Karpas-422 (cell line): ENCODE measurements around the gene AKAP12. TPM values are rescaled to one million over a fixed set of nuclear protein-coding genes. Genes with fewer than 3 reads are reported as not detected.
"Not testable (repeated sequence)": the region's sequence is repeated elsewhere in the genome, so short reads cannot be mapped to it uniquely, and the experiment has no call there.

Source experiments
- DNase-seq: peaks from one replicate; pipeline ENCODE4 v3.0.0-alpha.2; 2015
- H2AFZ ChIP-seq: fragments of 200-600 bp; sonication (generic); 2 replicates; pipeline ENCODE4 v1.6.1; 2014; ENCODE audit warnings: antibody characterized with exemption, low read length, mixed read lengths
- H3K27ac ChIP-seq: fragments of 200-600 bp; sonication (generic); 2 replicates; pipeline ENCODE4 v1.5.1; 2014; ENCODE audit warnings: mild to moderate bottlenecking, low read length, moderate library complexity
- H3K27me3 ChIP-seq: fragments of 200-600 bp; sonication (generic); 2 replicates; pipeline ENCODE4 v1.6.1; 2014; ENCODE audit warnings: low read length, mixed read lengths
- H3K36me3 ChIP-seq: fragments of 200-600 bp; sonication (generic); 2 replicates; pipeline ENCODE4 v1.6.1; 2014; ENCODE audit warnings: low read length, mixed read lengths; ENCODE audit not compliant: insufficient read depth
- H3K4me1 ChIP-seq: fragments of 200-600 bp; sonication (generic); 2 replicates; pipeline ENCODE4 v1.6.1; 2014; ENCODE audit warnings: mild to moderate bottlenecking, low read length, mixed read lengths
- H3K4me2 ChIP-seq: fragments of 200-600 bp; sonication (generic); 2 replicates; pipeline ENCODE4 v1.6.1; 2014; ENCODE audit warnings: low read length, low read depth, mild to moderate bottlenecking; ENCODE audit not compliant: poor library complexity, severe bottlenecking
- H3K4me3 ChIP-seq: fragments of 200-600 bp; sonication (generic); 2 replicates; pipeline ENCODE4 v1.5.1; 2014; ENCODE audit warnings: mild to moderate bottlenecking, antibody characterized with exemption, low read length, mixed read lengths
- H3K79me2 ChIP-seq: fragments of 200-600 bp; sonication (generic); 2 replicates; pipeline ENCODE4 v1.6.1; 2014; ENCODE audit warnings: mild to moderate bottlenecking, low read length, mixed read lengths
- H3K9ac ChIP-seq: fragments of 200-600 bp; sonication (generic); 2 replicates; pipeline ENCODE4 v1.6.0; 2014; ENCODE audit warnings: low read length
- H3K9me2 ChIP-seq: fragments of 200-600 bp; sonication (generic), shearing (Covaris generic); replicated peaks from 2 replicates; pipeline ENCODE4 v1.6.0; 2014; ENCODE audit warnings: mild to moderate bottlenecking, low read length, moderate library complexity; ENCODE audit not compliant: insufficient read depth
- H3K9me3 ChIP-seq: fragments of 300-700, 200-600 bp; sonication (generic); 2 replicates; pipeline ENCODE4 v1.6.1; 2014; ENCODE audit warnings: low read length, mixed read lengths
- H4K20me1 ChIP-seq: fragments of 200-600 bp; sonication (generic); 2 replicates; pipeline ENCODE4 v1.6.1; 2014; ENCODE audit warnings: mild to moderate bottlenecking, antibody characterized with exemption, low read length, low read depth; ENCODE audit not compliant: insufficient read depth
- total RNA-seq: library from RNA; depleted of rRNA; stranded (reverse); fragments of >200 nt; shearing (Covaris generic); gene quantifications from 2 replicates; pipeline ENCODE4 v1.2.3, GENCODE V29; 2014; ENCODE audit warnings: low replicate concordance

Gene AKAP12
- total RNA-seq, 1 experiment from 2014 or later = not detected

- peaks cover 9% of the 10 kb centered on the region; the same call in 1 of the 2 replicates for H3K36me3 ChIP-seq
- H2AFZ ChIP-seq = no peak overlapping the region
- DNase-seq = no peak
- no peaks in the 10 kb centered on the region for H3K9me2 ChIP-seq
- peak overlapping the region; percentile 31; the same call in 1 of the 2 replicates for H3K9ac ChIP-seq
- no peaks in the 10 kb centered on the region for H3K27me3 ChIP-seq
- H3K4me3 ChIP-seq = no peak overlapping the region
- H4K20me1 ChIP-seq = peaks cover 46% of the 10 kb centered on the region
- no peaks in the 10 kb centered on the region for H3K9me3 ChIP-seq
- peak overlapping the region; percentile 28 for H3K4me2 ChIP-seq
- H3K4me1 ChIP-seq = peaks cover 57% of the 10 kb centered on the region
- peaks cover 78% of the 10 kb centered on the region for H3K79me2 ChIP-seq
- peak overlapping the region; percentile 15; the same call in 1 of the 2 replicates for H3K27ac ChIP-seq
Measured at GRCh38 chr6:151380848-151381205, 141.1 kb downstream of the AKAP12 start.

GRCh38 chr6:151381722-151382121, 142.0 kb downstream of the AKAP12 start:
- peaks cover 49% of the 10 kb centered on the region for H4K20me1 ChIP-seq
- H3K27ac ChIP-seq = no peak overlapping the region
- H3K4me3 ChIP-seq = no peak overlapping the region
- no peak overlapping the region for H2AFZ ChIP-seq
- peaks cover 11% of the 10 kb centered on the region; the same call in 1 of the 2 replicates for H3K36me3 ChIP-seq
- H3K4me2 ChIP-seq = no peak overlapping the region
- no peak overlapping the region for H3K9ac ChIP-seq
- H3K27me3 ChIP-seq = no peaks in the 10 kb centered on the region
- peaks cover 78% of the 10 kb centered on the region for H3K79me2 ChIP-seq
- no peaks in the 10 kb centered on the region for H3K9me3 ChIP-seq
- DNase-seq = no peak
- H3K4me1 ChIP-seq = peaks cover 48% of the 10 kb centered on the region
- H3K9me2 ChIP-seq = no peaks in the 10 kb centered on the region

DNA sequence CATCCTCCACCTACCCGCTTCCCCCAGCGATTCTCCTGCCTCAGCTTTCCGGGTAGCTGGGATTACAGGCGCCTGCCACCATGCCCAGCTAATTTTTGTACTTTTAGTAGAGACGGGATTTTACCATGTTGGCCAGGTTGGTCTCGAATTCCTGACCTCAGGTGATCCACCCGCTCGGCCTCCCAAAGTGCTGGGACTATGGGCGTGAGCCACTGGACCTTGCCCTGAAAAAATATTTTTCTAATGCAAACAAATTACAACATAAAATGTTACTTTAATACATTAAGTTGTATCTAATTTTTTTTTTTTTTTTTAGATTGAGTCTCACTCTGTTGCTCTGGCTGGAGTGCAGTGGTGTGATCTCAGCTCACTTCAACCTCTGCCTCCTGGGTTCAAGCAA, 142.9 kb downstream of the AKAP12 start:
- Histone ChIP-seq H4K20me1 (peaks cover 55% of the 10 kb centered on the region), H3K36me3 (peaks cover 19% of the 10 kb centered on the region; the same call in 1 of the 2 replicates), H3K4me1 (peaks cover 39% of the 10 kb centered on the region), H3K79me2 (peaks cover 80% of the 10 kb centered on the region)
- not testable (repeated sequence) for H2AFZ ChIP-seq, H3K4me3 ChIP-seq, DNase-seq, H3K9me2 ChIP-seq, H3K9ac ChIP-seq, H3K27ac ChIP-seq, H3K27me3 ChIP-seq, H3K4me2 ChIP-seq, H3K9me3 ChIP-seq

GRCh38 chr6:151384151-151384550, 144.4 kb downstream of the AKAP12 start:
- no peak overlapping the region for H3K4me2 ChIP-seq
- no peak for DNase-seq
- H3K79me2 ChIP-seq = peaks cover 80% of the 10 kb centered on the region
- no peak overlapping the region for H3K4me3 ChIP-seq
- H3K27me3 ChIP-seq = no peaks in the 10 kb centered on the region
- peaks cover 36% of the 10 kb centered on the region for H3K4me1 ChIP-seq
- H4K20me1 ChIP-seq = peaks cover 53% of the 10 kb centered on the region
- H2AFZ ChIP-seq = no peak overlapping the region
- H3K27ac ChIP-seq = no peak overlapping the region
- H3K9me2 ChIP-seq = no peaks in the 10 kb centered on the region
- no peaks in the 10 kb centered on the region for H3K9me3 ChIP-seq
- H3K9ac ChIP-seq = no peak overlapping the region
- H3K36me3 ChIP-seq = peaks cover 25% of the 10 kb centered on the region; the same call in 1 of the 2 replicates

- peaks cover 30% of the 10 kb centered on the region for H3K4me1 ChIP-seq
- no peak for DNase-seq
- peaks cover 25% of the 10 kb centered on the region; the same call in 1 of the 2 replicates for H3K36me3 ChIP-seq
- H3K9me3 ChIP-seq = no peaks in the 10 kb centered on the region
- H3K9ac ChIP-seq = no peak overlapping the region
- peaks cover 78% of the 10 kb centered on the region for H3K79me2 ChIP-seq
- H3K4me3 ChIP-seq = no peak overlapping the region
- no peak overlapping the region for H3K4me2 ChIP-seq
- H2AFZ ChIP-seq = no peak overlapping the region
- no peak overlapping the region for H3K27ac ChIP-seq
- H3K9me2 ChIP-seq = no peaks in the 10 kb centered on the region
- no peaks in the 10 kb centered on the region for H3K27me3 ChIP-seq
- peaks cover 48% of the 10 kb centered on the region for H4K20me1 ChIP-seq
Measured at GRCh38 chr6:151385177-151385576, 145.4 kb downstream of the AKAP12 start.

GRCh38 chr6:151387175-151387970, 147.6 kb downstream of the AKAP12 start:
- H3K79me2 ChIP-seq = peaks cover 75% of the 10 kb centered on the region
- peaks cover 19% of the 10 kb centered on the region for H3K4me1 ChIP-seq
- H3K27ac ChIP-seq = no peak overlapping the region

GRCh38 chr6:151388236-151388635, 148.5 kb downstream of the AKAP12 start:
- no peak overlapping the region for H3K4me2 ChIP-seq
- H3K36me3 ChIP-seq = peaks cover 26% of the 10 kb centered on the region; the same call in 1 of the 2 replicates
- H3K4me1 ChIP-seq = peaks cover 28% of the 10 kb centered on the region
- no peaks in the 10 kb centered on the region for H3K27me3 ChIP-seq
- H3K27ac ChIP-seq = no peak overlapping the region
- H3K9me2 ChIP-seq = no peaks in the 10 kb centered on the region
- H3K79me2 ChIP-seq = peaks cover 81% of the 10 kb centered on the region
- no peak overlapping the region for H3K4me3 ChIP-seq
- H3K9ac ChIP-seq = no peak overlapping the region
- H2AFZ ChIP-seq = no peak overlapping the region
- H4K20me1 ChIP-seq = peaks cover 48% of the 10 kb centered on the region
- DNase-seq = no peak
- no peaks in the 10 kb centered on the region for H3K9me3 ChIP-seq

More at GRCh38 chr6:151387175-151387970, 147.6 kb downstream of the AKAP12 start:
- peaks cover 25% of the 10 kb centered on the region; the same call in 1 of the 2 replicates for H3K36me3 ChIP-seq
- H3K4me3 ChIP-seq = no peak overlapping the region
- H3K9me3 ChIP-seq = no peaks in the 10 kb centered on the region
- peaks cover 40% of the 10 kb centered on the region for H4K20me1 ChIP-seq
- no peaks in the 10 kb centered on the region for H3K27me3 ChIP-seq
- no peak overlapping the region for H3K4me2 ChIP-seq
- no peak overlapping the region for H2AFZ ChIP-seq
- no peak overlapping the region for H3K9ac ChIP-seq
- DNase-seq = peak; percentile 29
- no peaks in the 10 kb centered on the region for H3K9me2 ChIP-seq

DNA sequence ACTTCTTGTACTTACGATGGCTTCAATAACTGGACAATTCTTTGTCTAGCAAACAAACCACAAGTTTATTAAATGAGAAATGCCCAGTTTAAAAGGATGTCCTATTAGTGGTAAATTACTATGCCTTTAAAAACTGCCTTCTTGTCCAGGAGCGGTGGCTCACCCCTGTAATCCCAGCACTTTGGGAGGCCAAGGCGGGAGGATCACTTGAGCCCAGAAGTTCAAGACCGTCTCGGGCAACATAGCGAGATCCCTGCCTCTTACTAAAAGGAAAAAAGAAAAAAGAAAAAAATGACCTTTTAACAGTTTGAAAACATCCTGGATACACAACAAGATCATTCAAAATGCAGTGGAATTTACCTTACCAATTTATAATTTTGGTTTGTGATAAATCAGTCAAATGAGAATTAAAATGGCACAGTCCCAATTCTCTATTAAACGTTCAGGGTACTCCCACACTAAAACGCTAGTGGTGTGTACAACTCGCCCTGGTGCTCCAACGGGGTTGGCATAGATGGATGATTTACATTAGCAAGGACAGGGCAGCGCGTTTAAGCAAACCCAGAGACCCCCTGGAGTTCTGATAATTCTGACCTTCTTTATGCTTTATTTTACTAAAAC, 149.3 kb downstream of the AKAP12 start:
- H2AFZ ChIP-seq = peak overlapping the region; percentile 14
- peaks cover 48% of the 10 kb centered on the region for H4K20me1 ChIP-seq
- H3K27ac ChIP-seq = peak overlapping the region; percentile 95
- H3K27me3 ChIP-seq = no peaks in the 10 kb centered on the region
- peaks cover 29% of the 10 kb centered on the region; the same call in 1 of the 2 replicates for H3K36me3 ChIP-seq
- peak overlapping the region; percentile 96 for H3K4me2 ChIP-seq
- no peaks in the 10 kb centered on the region for H3K9me2 ChIP-seq
- DNase-seq = peak; percentile 54
- H3K9ac ChIP-seq = peak overlapping the region; percentile 98
- H3K4me3 ChIP-seq = peak overlapping the region; percentile 98
- H3K4me1 ChIP-seq = peaks cover 36% of the 10 kb centered on the region
- H3K79me2 ChIP-seq = peaks cover 83% of the 10 kb centered on the region
- H3K9me3 ChIP-seq = no peaks in the 10 kb centered on the region
